ENCODE data around the gene COL6A1. TPM values are rescaled to one million over a fixed set of nuclear protein-coding genes. Genes with fewer than 3 reads are reported as not detected.

The COL6A1 gene
- total and polyA plus RNA-seq, 2 donors (not counting 3 experiments of a cell fraction or from before 2014, with no cell fraction given) = 30.1 to 42.4 TPM

GRCh38 chr21:46006547-46007491, 25.2 kb downstream of the COL6A1 start:
- H3K4me3 ChIP-seq (replicated peaks in 1 of 3; ENCODE audit: insufficient read depth in 1 of 3, low read depth in 1 of 3, low read length in 3 of 3) = no peak overlapping the region
- no peaks in the 10 kb centered on the region for H3K27me3 ChIP-seq (ENCODE audit: control insufficient read depth in 2 of 2, insufficient read depth in 2 of 2, low read length in 2 of 2)
- dilution Hi-C loops (cut with MboI; ENCODE audit: extremely low pct_ligation_motif_present, low sequenced_read_pairs) = no loop called here
- no peaks in the 10 kb centered on the region for H3K9me3 ChIP-seq (replicated peaks; ENCODE audit: control insufficient read depth, insufficient read depth, low read length)
- H3K4me1 ChIP-seq (ENCODE audit: control insufficient read depth, extremely low read depth, insufficient read depth, low read length) = no peaks in the 10 kb centered on the region
- ChIA-PET CTCF (no interaction called here), POLR2A (no interaction called here)
- no peak for FAIRE-seq
- no peak overlapping the region for H2AFZ ChIP-seq (ENCODE audit: low read depth, low read length)
- no peak overlapping the region for H3K4me2 ChIP-seq (ENCODE audit: insufficient read depth, low read length)
- H3K79me2 ChIP-seq (ENCODE audit: control insufficient read depth, insufficient read depth, low read length) = no peaks in the 10 kb centered on the region
- no peak for DNase-seq (ENCODE audit: low read depth, low spot score)
- H3K9me1 ChIP-seq (replicated peaks; ENCODE audit: control insufficient read depth, extremely low read depth, insufficient read depth, low read length) = no peaks in the 10 kb centered on the region
- intact Hi-C loops (cut with micrococcal nuclease) = no loop called here
- no TSS peak for BruUV-seq (replicated peaks)
- H4K20me1 ChIP-seq (replicated peaks; ENCODE audit: control insufficient read depth, extremely low read depth, insufficient read depth, low read length) = no peaks in the 10 kb centered on the region
- TF ChIP-seq POLR2A (IDR thresholded peaks at IDR 0.05; ENCODE audit: low read depth, low read length) (no peak), POLR2AphosphoS5 (IDR thresholded peaks at IDR 0.05; ENCODE audit: insufficient read depth, low read depth, low read length) (no peak), GATA2 (IDR thresholded peaks at IDR 0.05; ENCODE audit: insufficient read depth, insufficient read length, low read depth, low read length) (no peak), MYC (IDR thresholded peaks at IDR 0.05; ENCODE audit: low read depth, low read length) (no peak), EZH2 (IDR thresholded peaks at IDR 0.05; ENCODE audit: borderline replicate concordance, low read depth, low read length, severe bottlenecking) (no peak)
- TF ChIP-seq, protein P1, sequence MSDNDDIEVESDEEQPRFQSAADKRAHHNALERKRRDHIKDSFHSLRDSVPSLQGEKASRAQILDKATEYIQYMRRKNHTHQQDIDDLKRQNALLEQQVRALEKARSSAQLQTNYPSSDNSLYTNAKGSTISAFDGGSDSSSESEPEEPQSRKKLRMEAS (IDR thresholded peaks at IDR 0.05; ENCODE audit: insufficient read depth, insufficient read length) = no peak
- TF ChIP-seq, protein P2, sequence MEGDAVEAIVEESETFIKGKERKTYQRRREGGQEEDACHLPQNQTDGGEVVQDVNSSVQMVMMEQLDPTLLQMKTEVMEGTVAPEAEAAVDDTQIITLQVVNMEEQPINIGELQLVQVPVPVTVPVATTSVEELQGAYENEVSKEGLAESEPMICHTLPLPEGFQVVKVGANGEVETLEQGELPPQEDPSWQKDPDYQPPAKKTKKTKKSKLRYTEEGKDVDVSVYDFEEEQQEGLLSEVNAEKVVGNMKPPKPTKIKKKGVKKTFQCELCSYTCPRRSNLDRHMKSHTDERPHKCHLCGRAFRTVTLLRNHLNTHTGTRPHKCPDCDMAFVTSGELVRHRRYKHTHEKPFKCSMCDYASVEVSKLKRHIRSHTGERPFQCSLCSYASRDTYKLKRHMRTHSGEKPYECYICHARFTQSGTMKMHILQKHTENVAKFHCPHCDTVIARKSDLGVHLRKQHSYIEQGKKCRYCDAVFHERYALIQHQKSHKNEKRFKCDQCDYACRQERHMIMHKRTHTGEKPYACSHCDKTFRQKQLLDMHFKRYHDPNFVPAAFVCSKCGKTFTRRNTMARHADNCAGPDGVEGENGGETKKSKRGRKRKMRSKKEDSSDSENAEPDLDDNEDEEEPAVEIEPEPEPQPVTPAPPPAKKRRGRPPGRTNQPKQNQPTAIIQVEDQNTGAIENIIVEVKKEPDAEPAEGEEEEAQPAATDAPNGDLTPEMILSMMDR (IDR thresholded peaks at IDR 0.05; ENCODE audit: extremely low read depth in 1 of 2, insufficient read depth in 1 of 2, low read depth in 1 of 2, low read length in 2 of 2) = no peak
- H3K27ac ChIP-seq (ENCODE audit: insufficient read depth, low read depth, low read length) = no peak overlapping the region
- no peaks in the 10 kb centered on the region for H3K36me3 ChIP-seq (ENCODE audit: control insufficient read depth in 2 of 2, extremely low read depth in 1 of 2, insufficient read depth in 2 of 2, low read length in 2 of 2)
- H3K9ac ChIP-seq (replicated peaks; ENCODE audit: extremely low read depth, insufficient read depth, low read length) = no peak overlapping the region

Data from endothelial cell of umbilical vein (primary cell).